Measurements from ENCODE around the gene LRRC14B.

The LRRC14B gene

DNA sequence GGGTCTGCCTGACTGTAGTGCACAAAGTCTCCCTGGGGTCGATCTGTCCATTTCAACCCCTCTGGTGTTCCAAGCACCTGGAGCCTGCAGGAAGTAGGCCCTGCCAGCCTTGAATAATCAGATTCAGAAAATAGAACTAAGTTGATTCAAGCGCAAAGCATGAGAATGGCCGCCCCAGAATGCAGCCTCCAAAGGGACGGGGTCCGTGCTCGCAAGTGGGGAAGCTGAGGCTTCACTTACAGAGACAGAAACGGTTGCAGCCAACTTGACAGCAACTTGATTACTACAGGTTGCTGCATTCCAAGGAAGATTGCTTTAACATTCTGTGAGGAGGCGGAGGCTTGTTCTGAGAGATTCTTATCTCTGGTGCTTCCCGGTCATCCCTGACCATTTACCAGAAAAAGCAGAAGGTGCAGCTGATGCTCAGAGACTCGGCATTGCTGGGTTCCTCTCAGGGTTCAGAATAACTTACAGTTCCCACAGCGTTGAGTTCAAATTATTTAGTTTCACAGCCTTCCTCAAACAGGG lies 14.9 kb upstream of the LRRC14B start:
- DNase-seq: no peak

DNA sequence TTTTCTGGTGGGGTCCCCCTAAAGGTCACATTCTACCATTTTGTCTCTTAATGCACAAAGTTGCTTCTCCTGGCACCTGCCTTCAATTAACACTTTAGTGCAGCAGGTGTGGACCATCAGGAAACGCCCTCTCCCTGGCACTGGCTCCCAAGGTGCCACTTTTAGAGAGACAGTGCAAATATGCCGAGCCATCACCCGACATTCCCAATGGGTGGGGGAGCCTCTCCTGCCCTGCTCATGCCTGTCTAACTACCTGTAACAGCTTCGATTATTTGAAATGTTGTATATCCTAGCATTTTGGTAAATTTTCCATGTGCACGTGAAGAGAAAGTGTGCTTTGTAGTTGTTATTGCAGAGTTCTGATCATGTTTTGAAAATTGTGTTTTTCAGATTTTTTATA lies 13.2 kb upstream of the LRRC14B start:
- no peak for DNase-seq

DNA sequence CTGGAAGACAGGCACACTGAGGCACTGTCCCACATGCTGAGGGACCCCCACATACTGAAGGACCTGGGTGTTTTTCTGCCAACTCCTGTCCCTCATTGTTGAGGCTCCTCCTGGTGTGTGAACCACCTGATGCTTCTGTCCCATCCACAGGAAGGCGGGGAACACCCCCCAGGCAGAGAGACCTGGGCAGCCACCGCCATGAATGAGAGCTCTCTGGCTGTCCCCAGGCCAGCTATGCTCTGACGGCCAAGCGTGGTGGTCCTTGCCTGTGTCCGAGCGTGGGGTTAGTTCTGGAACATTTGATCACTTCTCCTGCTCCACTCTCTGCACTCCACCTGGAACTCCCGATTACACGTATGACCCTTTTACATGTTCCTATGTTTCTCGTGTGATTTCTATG lies 11.9 kb upstream of the LRRC14B start:
- no peak for DNase-seq

DNA sequence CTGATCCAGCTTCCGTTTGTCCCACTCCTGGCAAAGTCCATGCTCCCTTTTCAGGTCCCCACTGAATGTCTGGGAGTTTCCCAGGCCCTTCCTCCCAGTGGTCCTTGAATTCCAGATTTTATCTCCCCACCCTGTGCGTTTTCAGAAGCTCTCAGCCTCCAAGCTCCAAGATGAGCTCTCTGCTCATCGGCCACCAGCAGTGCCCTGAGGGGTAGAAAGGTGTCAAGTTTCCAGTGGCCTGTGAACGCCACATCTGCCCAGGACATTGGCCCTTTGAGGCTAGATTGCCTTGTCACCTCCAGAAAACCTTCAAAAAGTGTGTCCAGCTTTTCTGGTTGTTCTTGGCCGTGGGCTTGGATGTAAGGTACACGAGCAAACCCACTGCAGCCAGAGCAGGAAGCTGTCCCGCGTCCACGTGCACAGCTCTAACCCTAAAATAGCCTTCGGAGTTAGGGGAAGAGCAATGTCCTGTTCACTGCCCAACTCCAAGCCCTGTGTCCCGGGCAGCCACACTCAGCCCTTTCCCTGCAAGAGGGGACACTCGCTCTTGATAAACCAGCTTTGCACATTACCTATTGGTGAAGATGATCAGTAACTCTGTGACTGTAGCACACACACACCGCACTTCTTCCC lies 10.9 kb upstream of the LRRC14B start:
- no peak for DNase-seq

DNA sequence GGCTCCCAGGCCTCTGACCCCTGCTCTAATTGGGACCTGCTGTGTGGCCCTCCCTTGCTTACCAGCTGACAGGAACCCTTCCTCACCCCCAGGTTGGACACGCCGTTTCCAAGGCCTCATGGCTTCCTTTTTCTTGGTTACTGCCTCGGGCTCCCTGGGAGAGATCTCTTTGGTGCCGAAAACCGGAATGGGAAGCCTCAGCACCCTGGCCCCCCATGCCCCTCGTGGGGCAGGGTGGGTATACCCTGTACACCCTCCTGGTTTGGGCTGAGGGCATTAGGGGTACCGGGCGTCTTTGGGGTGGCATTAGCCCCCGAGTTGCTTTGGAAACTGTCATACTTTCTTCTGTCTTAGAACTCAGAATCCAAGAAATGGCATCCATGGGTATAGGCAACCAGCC lies 10.1 kb upstream of the LRRC14B start:
- no peak for DNase-seq

DNA sequence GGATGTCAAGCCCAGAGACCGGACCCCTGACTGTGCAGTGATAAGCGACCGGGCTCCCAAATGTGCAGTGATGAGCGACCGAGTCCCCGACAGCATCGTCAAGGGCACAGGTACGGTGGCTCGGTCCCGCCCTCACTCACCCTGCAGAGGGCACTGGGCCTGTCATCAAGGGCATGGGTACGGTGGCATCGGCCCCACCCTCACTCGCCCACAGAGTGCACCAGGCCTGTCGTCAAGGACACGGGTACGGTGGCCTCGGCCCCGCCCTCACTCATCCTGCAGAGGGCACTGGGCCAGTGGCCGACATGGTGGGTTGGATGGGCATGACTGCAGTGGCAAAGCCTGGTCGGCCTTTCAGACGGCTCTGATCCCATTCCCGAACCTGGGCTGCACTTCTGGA lies 9.7 kb upstream of the LRRC14B start:
- no peak for DNase-seq

DNA sequence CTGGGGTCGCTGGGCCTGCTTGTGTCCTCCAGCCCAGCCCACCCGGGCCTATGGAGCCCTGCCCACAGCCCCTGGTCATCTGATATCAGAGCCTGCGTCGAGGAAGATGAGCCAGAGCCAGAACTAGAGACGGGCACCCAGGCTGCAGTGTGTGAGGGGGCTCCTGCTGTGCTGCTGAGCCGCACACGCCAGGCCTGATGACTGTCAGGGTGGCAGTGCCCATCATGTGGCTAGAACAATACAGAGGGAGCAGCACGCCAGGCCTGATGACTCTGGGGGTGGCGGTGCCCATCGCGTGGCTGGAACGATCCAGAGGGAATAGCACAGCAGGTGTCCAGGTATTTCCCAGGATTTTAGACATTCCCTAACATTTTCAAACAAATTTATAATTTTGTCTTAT lies 9.2 kb upstream of the LRRC14B start:
- DNase-seq: no peak

DNA sequence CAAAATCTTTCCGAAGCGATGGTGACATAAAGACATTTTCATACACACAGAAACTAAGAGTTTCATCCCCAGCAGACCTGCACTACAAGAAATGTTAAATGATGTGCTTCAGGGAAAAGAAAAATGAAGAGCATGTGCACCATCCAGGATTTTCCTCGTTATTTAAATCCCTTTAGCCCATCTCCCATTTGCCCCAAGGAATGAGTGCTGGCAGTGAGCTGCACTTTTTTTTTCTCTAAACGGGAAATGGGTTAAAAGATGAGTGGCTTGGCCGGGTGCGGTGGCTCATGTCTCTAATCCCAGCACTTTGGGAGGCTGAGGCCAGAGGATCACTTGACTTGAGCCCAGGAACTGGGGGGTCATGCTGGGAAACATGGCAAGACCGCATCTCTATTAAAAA lies 6.8 kb upstream of the LRRC14B start:
- DNase-seq: no peak

DNA sequence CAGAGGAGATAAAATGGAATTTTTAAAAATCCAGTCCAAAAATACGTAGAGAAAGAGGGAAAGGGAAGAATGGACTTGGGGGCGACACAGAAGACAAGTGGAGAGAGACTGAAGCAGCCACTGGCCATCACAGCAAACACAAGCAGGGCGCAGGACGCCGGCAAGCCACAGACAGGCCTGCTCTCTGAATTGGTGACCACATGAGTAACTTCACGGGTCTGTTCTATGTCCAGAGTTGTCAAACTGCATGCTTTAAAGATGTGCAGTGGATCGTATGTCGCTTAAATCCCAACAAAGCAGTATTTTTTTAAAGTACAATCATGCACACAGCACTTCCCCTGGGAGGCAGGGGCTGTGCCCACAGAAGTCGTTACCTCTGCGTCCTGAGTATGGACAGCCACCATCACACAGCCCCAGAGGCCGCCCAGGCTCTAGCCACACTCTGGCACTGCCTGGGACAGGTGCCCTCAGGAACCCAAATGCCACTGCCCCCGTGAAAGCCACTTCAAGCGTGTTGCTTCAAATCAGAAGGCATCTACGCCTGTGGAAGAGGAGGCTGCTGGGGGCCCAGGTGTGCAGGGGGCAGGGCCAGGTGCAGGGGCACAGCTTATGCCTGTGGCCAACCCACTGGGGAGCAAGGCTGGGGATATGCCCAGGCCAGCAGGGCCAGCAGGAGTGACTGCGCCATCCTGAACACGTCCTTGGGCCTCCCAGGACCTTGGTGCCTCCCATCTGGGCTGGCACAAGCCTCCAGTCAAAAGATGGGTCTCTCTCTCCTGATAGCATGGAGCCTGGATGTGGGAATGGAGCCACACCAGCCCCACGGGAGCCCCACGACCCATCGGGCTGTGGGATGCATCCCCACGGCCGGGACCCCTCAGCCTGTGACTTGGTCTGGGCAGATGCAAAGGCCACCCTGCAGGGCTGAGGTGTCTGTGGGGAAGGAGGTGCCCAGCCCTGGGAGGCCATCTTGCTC lies 5.9 kb upstream of the LRRC14B start:
- DNase-seq: no peak

DNA sequence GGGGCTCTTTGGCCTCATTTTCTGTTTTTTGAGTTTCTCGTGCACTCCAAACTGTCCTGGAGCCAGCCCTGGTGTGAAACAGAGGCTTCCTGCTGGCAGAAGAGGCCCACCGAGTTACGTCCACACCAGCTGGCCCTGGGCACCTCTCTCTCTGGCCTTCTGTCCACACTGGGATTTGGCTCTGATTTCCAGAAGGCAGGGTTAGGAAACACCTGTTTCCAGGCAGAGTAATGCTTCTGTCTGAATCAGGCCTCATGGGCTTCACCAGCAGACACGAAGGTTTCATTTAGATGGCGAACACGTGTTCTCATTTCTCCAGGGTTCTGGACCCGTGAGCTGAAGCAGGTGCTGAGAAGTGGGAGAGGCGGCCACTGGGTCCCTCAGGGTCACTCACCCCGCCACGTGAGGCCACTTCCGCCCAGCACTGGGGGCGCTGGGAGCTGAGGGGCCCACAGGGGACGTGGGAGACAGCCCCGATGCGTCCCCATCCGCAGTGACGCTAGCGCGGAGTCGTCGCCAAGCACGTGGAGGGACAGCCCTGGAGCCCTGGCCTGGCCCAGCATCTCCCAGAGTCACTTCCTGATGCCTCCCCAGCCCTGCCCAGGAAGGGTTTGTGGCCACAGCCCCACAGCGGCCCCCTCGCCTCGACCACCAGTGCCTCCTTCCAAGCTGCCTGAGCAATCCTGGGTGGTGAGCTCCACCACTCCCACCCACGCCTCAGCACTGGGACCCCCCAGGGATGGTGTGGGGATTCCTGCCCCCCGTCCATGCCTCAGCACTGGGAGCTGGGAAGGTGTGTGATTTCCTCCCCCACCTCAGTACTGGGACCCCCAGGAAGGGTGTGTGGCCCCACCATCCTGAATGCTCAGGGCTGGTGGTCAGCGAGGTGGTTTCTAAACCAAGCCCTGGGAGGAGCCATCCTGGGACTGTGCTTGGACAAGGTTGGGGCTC lies 4.9 kb upstream of the LRRC14B start:
- DNase-seq: no peak

DNA sequence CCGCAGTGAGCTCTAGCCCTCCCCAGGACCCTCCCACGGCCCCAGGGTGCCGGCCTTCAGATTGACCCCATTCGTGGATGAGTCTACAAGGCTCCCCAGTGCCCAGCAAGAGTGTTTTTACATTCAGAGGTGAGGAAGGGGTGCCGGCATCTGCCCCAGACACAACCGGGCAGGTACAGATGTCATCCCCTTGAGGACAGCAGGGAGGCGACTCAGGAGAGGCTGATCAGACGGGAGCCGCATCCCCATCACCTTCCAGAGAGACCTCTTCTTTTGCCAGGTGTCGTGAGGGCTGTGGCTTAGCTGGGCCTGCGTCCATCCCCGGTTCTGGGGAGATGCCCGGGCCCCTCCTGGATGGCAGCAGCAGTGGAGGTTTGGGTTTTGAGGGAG lies 4.3 kb upstream of the LRRC14B start:
- no peak for DNase-seq

DNA sequence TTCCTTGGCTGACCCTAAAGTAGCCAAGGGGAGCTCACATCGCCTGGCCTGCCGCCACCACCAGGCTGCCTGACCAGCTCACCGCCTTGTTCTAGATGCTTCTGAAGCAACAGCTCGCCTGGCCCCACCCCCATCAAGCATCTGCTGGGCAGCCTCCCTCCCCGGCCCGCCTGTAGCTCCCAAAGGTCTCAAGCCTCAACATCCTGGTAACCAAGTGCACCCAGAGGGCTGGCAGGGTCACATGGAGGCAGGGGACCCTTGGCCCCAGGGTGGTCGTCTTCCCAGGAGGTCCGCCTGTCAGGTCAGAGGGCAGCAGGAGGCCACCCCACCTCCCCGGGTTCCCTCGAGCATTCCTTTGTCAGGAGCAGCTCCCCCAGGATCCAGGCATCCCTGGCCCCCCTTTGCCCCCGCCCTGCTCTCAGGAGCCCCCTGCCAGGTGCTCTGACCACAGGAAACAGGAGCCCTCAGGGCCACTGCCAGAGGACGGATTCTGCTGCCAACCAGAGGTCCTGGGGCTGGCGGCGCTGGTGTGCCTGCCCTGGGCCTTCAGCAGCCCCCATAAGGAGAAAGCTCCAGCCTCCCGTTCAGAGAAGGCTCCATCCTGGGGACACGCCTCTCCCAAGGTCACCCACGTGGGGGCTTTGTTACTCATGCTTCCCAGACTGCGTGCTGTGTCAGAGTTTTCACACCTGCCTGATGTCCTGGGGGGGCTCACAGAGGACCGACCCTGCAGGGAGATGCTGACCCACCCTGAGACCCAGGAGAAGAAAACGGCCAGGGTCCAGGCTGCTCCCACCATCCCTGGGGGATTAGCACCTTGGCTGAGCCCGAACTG lies 3.5 kb upstream of the LRRC14B start:
- DNase-seq: no peak

DNA sequence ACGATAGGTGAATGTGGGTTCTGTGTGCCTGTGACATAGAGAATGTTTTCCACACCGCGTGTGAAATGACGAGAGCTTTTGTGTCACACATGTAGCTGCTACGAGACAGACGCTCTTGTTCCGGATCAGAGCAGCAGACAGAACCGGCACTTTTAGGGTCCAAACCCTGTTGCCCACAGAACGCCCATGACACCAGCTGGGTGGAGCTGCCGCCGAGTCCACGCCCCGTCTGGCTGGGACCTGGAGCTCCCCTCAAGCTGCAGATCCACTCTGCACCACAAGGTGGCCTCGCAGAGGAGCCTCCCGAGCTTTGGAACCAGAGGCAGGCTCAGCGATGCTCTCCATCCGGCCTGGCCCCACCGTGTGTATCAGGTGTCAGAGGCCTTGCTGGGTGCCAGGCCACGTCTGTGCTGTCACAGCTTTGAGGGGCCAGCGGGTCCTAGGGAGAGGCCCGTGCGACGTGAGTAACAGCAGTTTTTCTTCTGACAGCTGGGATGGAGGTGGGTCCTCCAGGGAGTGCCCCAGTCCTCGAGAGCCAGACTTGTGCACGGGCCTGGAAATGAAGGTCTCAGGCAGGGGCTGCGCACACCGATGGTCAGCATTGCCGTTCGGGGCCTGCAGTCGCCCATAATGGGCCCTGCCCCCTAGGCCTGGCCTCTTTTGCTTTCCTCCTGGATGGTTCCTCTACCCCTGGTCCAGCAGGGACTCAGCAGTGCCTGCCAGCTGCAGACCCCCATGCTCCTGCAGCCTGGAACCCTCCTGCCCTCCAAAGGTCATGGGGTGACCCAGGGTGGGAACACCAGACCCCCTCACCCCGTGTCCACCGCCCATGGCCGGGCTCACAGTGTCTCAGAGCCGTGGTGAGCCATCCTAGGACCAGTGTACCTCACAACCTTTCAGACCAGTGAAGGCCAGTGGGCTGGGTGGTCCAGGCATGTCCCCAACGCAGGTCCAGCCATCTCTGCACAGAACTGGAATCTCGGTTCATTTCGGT lies 2.5 kb upstream of the LRRC14B start:
- peak; percentile 89 for DNase-seq

DNA sequence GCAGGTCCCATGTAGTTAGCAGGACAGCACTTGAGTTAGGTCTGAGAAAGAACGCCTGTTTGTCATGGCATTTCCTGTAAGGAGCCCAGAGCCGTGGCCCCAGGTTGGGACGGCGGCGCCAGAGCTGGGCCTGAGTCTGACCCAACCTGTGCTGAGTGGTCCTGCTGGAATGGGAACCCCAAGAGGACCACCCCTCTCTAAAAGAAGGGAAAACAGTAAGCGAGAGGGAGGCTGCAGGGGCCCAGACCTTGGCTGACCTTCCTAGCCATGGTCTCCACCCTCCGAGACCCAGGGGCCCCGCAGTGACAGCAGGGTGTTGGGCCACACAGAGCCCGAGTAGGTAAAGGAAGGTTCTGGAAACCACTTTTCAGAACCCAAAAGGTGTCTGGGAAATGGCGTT lies 1.8 kb upstream of the LRRC14B start:
- no peak for DNase-seq

DNA sequence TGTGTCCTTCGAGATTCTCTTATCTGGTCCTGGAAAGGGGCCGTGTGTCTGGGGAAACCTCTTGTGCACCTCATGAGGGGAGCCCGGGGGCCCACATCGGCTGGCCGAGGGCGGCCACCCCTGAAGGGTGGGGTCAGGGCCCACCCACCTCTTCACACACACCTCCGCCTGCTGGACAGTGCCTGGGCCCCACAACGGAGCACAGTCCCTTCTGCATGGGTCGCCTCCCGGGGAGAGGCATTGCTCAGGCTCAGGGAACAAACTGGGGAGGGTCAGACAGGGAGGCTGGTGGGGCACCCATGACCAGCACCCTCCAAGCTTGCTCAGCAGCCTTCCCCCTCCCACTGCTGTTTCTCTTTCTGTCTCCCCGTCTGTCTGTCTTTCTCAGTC lies 1.3 kb upstream of the LRRC14B start:
- no peak for DNase-seq

DNA sequence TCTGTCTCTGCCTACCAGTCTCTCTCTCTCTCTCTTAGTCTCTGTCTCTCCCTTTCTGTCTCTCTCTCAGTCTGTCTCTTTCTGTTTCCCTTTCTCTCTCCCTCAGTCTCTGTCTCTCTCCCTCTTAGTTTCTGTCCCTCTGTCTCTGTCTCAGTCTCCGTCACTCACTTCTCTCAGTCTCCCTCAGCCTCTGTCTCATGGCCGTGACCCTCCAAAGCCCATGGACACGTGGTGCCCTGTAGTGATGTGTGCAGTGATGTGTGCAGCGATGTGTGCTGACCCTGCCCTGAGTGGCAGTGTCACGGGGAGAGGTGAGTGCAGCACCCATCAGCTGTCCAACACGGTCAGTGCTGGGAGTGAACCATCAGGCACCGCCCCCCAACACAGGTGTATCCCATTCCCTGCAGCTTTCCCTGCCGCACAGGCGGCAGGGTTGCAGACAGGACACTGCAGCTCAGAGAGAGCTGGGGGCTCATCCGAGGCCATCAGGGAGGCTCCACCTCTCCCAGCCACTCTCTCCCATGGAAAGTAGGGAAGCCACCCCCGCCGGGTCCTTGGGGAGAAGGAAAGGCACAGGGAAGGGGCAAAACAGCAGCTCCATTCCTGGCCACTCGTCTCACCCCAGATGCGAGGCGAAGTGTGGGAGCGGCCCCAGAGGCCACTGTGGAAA lies 794 bp upstream of the LRRC14B start:
- no peak for DNase-seq

DNA sequence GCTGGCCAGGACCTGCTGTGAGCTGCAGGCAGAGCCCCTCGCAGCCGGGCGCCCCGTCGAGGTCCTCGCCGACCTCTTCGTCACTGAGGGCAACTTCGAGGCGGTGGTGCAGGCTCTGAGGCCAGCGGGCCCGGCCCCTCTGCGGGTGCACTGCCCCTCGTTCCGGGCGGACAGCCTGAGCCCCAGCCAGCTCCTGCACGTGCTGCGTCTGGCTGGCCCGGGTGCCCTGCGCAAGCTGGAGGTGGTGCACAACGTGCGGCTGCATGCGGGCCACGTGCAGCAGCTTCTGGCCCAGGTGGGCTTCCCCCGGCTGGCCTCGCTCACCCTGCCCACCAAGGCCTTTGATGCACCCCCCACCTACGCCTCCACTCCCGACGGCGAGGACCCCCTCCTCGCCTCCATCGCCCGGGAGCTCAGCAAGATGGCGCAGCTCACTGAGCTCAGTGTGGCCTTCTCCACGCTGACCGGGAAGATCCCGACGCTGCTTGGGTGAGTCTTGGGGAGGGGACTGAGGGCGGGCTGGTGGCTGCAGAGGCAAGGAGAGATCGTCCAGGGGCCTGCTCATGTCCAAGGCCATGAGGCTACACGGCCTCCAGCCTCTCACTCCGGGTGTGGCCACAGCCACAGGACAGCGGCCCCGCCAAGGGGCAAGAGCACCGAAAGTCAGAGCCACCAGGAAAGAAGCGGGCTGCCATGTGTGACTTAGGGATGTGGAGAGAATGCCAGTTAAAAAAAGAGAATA lies 825 bp downstream of the LRRC14B start:
- no peak for DNase-seq

DNA sequence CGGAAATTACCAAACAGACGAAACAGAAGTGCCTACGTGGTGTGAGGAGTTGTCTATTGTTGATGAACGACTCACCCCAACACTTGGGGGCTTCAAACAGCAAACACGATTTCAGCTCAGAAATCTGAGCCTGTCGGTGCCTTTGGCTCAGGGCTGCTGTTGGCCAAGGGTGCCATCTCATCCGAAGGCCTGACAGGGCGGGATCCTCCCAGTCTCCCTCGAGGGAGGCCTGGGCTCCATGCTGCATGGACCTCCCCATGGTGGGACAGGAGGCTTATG lies 1.3 kb downstream of the LRRC14B start:
- DNase-seq: no peak

DNA sequence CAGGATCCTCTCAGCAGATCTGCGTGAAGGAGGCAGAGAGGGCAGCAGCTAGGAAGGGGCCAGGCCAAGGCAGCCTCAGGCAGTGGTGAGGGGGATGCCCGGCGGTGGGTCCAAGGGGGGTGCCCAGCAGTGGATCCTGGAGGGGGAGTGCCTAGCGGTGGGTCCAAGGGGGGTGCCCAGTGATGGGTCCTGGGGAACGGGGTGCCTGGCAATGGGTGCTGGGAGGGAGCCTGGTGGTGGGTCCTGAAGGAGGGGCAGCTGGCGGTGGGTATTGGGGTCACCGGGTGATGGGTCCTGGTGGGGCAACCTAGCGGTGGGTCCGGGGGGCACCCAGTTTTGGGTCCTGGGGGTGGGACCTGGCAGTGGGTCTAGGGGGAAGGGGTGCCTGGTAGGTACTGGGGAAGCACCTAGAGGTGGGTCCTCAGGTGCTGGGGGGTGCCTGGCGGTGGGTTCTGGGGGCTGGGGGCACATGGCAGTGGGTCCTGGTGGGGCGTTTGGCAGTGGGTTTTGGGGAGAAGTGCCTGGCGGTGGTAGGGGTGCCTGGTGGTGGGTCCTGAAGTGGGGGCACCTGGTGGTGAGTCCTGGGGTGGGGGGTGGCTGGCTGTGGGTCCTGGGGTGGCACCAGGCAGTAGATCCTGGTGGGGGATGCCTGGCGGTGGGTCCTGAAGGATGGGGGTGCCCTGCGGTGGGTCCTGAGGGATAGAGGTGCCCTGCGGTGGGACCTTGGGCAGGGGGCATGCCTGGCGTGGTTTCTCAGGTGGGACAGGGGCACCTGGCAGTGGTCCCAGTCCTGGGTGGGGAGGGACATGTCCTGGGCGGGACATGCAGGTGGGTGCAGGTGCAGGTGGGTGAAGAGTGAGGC lies 1.9 kb downstream of the LRRC14B start:
- DNase-seq: no peak
